ENCODE measurements around the gene CNTNAP5.
"Not testable (repeated sequence)": the region's sequence is repeated elsewhere in the genome, so short reads cannot be mapped to it uniquely, and the experiment has no call there.

CNTNAP5 gene

DNA sequence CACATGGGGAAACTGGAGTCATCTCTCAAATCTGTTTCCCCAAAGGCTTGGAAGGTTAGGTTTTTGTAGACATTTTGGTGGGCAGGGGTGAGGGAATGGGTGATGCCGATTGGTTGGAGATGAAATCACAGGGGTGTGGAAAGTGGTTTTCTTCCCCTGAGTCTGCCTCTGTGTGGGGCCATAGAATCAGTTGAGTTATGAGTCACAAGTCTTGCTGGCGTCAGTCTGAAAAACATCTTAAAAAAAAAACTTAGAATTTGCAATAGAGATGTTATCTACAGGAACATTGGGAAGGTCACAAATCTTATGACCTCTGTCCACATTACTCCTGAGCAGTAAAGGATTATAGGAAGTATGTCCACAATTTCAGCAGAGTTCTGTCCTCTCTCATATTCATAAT is 314.6 kb downstream of the CNTNAP5 start:
- no peak overlapping the region for H2AFZ ChIP-seq (ENCODE audit: low read length, unreplicated experiment)
- no peaks in the 10 kb centered on the region for H3K79me2 ChIP-seq (ENCODE audit: control insufficient read depth, insufficient read depth, low read length, unreplicated experiment)
- H3K27ac ChIP-seq (ENCODE audit: low read depth, low read length): no peak overlapping the region
- no peaks in the 10 kb centered on the region for H3K36me3 ChIP-seq (ENCODE audit: insufficient read depth, low read length)
- no peak overlapping the region for H3K4me3 ChIP-seq (ENCODE audit: low read depth, low read length)
- no peaks in the 10 kb centered on the region for H3K4me1 ChIP-seq (ENCODE audit: control insufficient read depth, insufficient read depth, low read length, unreplicated experiment)
- H3K27me3 ChIP-seq (ENCODE audit: insufficient read depth, low read length): no peaks in the 10 kb centered on the region

DNA sequence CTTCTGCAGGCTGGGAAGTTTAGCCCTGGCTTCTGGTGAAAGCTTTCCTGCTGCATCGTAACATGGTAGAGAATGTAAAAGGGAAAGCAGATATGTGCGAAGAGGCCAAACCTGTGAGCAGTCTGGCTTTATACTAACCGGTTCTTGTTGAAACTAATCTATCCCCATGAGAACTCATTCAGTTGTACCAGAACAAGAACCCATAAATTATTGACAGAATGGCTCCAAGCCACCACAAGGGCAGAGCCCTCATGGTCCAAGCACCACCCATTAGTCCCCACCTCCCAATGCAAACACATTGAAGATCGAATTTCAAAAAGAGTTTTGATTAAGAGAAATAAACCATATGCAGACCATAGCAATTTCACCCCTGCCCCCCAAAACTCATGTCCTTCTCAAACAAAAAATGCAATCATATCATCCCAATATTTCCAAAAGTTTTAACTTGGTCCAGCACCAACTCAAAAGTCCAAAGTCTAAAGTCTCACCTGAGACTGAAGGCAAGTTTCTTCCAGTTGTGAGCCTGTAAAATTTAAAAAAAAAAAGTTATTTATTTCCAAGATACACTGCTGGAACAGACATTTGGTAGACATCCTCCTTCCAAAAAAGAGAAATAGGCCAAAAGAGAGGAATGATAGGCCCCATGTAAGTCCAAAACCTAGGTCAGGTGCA is 318.9 kb downstream of the CNTNAP5 start:
- no peak overlapping the region for H3K27ac ChIP-seq (ENCODE audit: low read depth, low read length)
- H3K79me2 ChIP-seq (ENCODE audit: control insufficient read depth, insufficient read depth, low read length, unreplicated experiment): no peaks in the 10 kb centered on the region
- no peaks in the 10 kb centered on the region for H3K4me1 ChIP-seq (ENCODE audit: control insufficient read depth, insufficient read depth, low read length, unreplicated experiment)
- H3K4me3 ChIP-seq (ENCODE audit: low read depth, low read length): no peak overlapping the region
- H3K27me3 ChIP-seq (ENCODE audit: insufficient read depth, low read length): no peaks in the 10 kb centered on the region
- no peak overlapping the region for H2AFZ ChIP-seq (ENCODE audit: low read length, unreplicated experiment)
- H3K36me3 ChIP-seq (ENCODE audit: insufficient read depth, low read length): no peaks in the 10 kb centered on the region

DNA sequence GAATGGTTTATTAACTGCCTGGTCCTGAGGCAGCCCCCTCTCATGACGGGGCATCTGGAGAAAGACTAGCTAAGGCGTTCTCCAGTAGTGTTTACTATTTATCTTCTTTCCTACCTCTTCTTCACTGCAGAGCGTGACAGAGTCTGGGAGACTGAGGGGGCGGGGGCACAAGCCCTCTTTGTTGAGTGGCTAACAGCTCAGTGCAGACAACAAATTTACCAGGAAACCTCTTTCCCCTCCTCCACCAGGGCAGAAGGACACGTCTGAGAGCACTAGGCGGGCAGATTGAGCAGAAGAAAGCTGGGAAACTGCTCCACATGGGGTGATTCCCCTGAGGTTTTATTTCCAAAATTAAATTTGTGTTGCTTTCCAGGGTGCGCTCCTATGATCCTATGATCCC is 322.1 kb downstream of the CNTNAP5 start:
- Histone ChIP-seq H3K27ac (ENCODE audit: low read depth, low read length) (no peak overlapping the region), H3K4me1 (ENCODE audit: control insufficient read depth, insufficient read depth, low read length, unreplicated experiment) (no peaks in the 10 kb centered on the region), H3K79me2 (ENCODE audit: control insufficient read depth, insufficient read depth, low read length, unreplicated experiment) (no peaks in the 10 kb centered on the region), H2AFZ (ENCODE audit: low read length, unreplicated experiment) (no peak overlapping the region), H3K4me3 (ENCODE audit: low read depth, low read length) (no peak overlapping the region), H3K36me3 (ENCODE audit: insufficient read depth, low read length) (no peaks in the 10 kb centered on the region), H3K27me3 (ENCODE audit: insufficient read depth, low read length) (no peaks in the 10 kb centered on the region)

DNA sequence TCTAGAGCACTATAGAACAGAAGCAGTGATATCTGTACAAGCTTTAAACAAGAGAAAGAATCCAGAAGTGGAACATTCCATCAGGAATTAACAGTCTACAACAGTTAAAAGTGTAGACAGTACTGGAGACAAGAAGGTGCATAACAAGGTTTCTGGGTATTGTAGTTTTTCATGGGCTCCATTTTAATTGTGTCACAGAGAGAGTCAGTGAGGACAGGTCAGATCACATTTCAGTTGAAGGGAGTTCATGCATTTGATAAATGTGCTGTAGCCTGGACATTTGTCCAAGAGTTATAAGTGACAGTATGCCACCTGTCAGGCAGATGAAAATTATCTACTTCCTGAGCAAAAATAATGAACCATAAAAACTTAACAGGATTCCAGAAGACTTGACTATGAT is 328.6 kb downstream of the CNTNAP5 start:
- Histone ChIP-seq H3K27ac (ENCODE audit: low read depth, low read length) (no peak overlapping the region), H2AFZ (ENCODE audit: low read length, unreplicated experiment) (no peak overlapping the region)

DNA sequence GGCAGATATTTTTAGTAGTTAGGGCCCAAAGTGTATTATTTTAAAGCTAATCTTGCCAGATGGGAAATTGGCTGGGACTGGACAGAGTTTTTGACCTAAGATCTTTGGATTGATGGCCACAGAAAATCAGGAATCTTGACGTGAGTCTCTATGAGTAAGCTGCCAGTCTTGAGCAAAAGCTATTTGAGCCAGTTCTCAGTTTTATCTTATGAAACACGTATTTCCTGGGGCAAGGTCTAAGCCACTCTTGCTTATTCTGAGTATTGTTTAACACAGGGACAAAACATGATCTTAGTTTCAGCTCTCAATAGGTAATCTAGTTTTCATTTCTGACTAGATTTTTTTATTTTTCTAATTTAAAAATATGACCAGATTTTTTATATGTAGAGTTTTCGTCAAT is 329.4 kb downstream of the CNTNAP5 start:
- Histone ChIP-seq H3K4me3 (ENCODE audit: low read depth, low read length) (no peak overlapping the region), H2AFZ (ENCODE audit: low read length, unreplicated experiment) (no peak overlapping the region)

More for the DNA sequence above, 328.6 kb downstream of the CNTNAP5 start:
- H3K79me2 ChIP-seq (ENCODE audit: control insufficient read depth, insufficient read depth, low read length, unreplicated experiment): no peaks in the 10 kb centered on the region
- H3K4me3 ChIP-seq (ENCODE audit: low read depth, low read length): no peak overlapping the region
- H3K36me3 ChIP-seq (ENCODE audit: insufficient read depth, low read length): no peaks in the 10 kb centered on the region
- H3K27me3 ChIP-seq (ENCODE audit: insufficient read depth, low read length): no peaks in the 10 kb centered on the region
- no peaks in the 10 kb centered on the region for H3K4me1 ChIP-seq (ENCODE audit: control insufficient read depth, insufficient read depth, low read length, unreplicated experiment)

DNA sequence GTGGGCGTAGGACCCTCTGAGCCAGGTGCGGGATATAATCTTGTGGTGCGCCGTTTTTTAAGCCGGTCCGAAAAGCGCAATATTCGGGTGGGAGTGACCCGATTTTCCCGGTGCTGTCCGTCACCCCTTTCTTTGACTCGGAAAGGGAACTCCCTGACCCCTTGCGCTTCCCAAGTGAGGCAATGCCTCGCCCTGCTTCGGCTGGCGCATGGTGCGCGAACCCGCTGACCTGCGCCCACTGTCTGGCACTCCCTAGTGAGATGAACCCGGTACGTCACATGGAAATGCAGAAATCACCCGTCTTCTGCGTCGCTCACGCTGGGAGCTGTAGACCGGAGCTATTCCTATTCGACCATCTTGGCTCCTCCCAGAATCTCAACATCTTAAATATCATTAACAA is 336.9 kb downstream of the CNTNAP5 start:
- H3K36me3 ChIP-seq (ENCODE audit: insufficient read depth, low read length); H3K4me3 ChIP-seq (ENCODE audit: low read depth, low read length); H2AFZ ChIP-seq (ENCODE audit: low read length, unreplicated experiment); H3K79me2 ChIP-seq (ENCODE audit: control insufficient read depth, insufficient read depth, low read length, unreplicated experiment); H3K27ac ChIP-seq (ENCODE audit: low read depth, low read length); H3K27me3 ChIP-seq (ENCODE audit: insufficient read depth, low read length); H3K4me1 ChIP-seq (ENCODE audit: control insufficient read depth, insufficient read depth, low read length, unreplicated experiment): not testable (repeated sequence)

More for the DNA sequence above, 329.4 kb downstream of the CNTNAP5 start:
- no peak overlapping the region for H3K27ac ChIP-seq (ENCODE audit: low read depth, low read length)
- H3K79me2 ChIP-seq (ENCODE audit: control insufficient read depth, insufficient read depth, low read length, unreplicated experiment): no peaks in the 10 kb centered on the region
- H3K27me3 ChIP-seq (ENCODE audit: insufficient read depth, low read length): no peaks in the 10 kb centered on the region
- H3K4me1 ChIP-seq (ENCODE audit: control insufficient read depth, insufficient read depth, low read length, unreplicated experiment): no peaks in the 10 kb centered on the region
- H3K36me3 ChIP-seq (ENCODE audit: insufficient read depth, low read length): no peaks in the 10 kb centered on the region

DNA sequence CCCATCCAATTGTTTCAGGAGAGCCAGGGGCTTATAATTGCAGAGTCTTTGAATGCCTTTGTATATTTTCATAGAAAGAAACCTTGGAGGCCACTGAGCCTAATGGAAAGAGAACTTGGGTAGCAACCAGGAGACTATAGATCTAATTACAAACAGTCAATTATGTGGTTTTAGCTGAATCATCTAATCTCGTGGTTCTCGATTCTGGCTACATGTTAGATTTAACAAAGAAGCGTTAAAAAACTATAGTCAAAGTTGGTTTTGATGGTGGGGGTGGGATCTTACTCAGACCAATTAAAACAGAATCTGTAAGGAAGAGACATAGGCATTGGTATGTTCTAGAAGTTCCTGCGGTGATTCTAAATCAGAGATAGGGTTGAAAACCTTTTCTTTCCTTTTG is 344.1 kb downstream of the CNTNAP5 start:
- no peaks in the 10 kb centered on the region for H3K36me3 ChIP-seq (ENCODE audit: insufficient read depth, low read length)
- no peaks in the 10 kb centered on the region for H3K79me2 ChIP-seq (ENCODE audit: control insufficient read depth, insufficient read depth, low read length, unreplicated experiment)
- no peak overlapping the region for H3K27ac ChIP-seq (ENCODE audit: low read depth, low read length)
- no peak overlapping the region for H3K4me3 ChIP-seq (ENCODE audit: low read depth, low read length)
- H2AFZ ChIP-seq (ENCODE audit: low read length, unreplicated experiment): no peak overlapping the region
- H3K27me3 ChIP-seq (ENCODE audit: insufficient read depth, low read length): no peaks in the 10 kb centered on the region
- no peaks in the 10 kb centered on the region for H3K4me1 ChIP-seq (ENCODE audit: control insufficient read depth, insufficient read depth, low read length, unreplicated experiment)

DNA sequence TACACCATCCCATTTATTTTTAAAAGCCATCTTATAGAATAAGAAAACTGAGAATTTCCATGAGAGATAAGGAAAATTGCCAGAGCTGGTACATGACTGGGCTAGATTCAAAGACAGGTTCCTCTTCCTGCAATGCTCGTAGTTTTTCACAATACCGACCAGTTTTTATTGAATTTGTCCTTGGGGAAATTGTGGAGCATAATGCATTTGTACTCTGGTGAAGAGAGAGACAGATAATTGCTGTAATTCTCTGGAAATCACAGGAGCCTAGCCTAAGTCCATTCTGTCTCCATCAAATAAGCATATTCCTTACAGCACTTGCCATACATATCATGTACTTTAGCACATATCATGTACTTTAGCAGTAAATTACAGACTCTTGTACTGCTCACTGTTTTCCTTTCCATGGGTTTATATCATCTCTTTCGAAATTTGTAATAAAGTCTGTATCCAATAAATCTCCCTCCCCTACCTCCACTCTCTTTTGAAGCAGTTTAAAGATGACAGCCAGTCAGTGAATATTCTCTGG is 355.2 kb downstream of the CNTNAP5 start:
- no peak overlapping the region for H2AFZ ChIP-seq (ENCODE audit: low read length, unreplicated experiment)
- no peak overlapping the region for H3K27ac ChIP-seq (ENCODE audit: low read depth, low read length)
- no peaks in the 10 kb centered on the region for H3K4me1 ChIP-seq (ENCODE audit: control insufficient read depth, insufficient read depth, low read length, unreplicated experiment)

DNA sequence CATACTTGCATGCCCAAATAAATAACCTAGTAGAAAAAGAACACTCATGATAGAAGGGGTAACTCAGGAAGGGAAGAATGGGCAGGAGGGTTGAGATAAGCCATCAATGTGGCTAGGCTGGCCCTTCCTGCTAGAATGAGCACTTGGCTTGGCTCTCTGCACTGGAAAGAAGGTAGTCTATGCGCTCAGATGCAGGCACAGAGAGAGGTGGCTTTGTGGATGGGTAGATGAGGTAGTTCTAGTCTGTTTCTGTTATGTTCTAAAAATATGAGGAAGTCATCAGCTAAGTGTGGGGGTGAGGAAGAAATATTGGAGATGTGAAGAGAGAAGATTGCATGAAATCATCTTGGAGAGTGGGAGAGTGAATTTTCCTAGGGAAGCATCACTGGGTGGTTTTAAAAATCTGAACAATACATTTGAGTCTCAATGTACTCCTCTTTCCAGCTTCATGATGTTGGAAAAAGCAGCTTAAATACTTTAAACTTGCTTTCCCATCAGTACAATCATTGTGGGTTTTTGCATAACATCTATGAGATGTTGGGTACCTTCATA is 357.1 kb downstream of the CNTNAP5 start:
- Histone ChIP-seq H3K79me2 (ENCODE audit: control insufficient read depth, insufficient read depth, low read length, unreplicated experiment) (no peaks in the 10 kb centered on the region), H3K4me3 (ENCODE audit: low read depth, low read length) (no peak overlapping the region), H3K27ac (ENCODE audit: low read depth, low read length) (no peak overlapping the region), H3K36me3 (ENCODE audit: insufficient read depth, low read length) (no peaks in the 10 kb centered on the region), H3K4me1 (ENCODE audit: control insufficient read depth, insufficient read depth, low read length, unreplicated experiment) (no peaks in the 10 kb centered on the region), H3K27me3 (ENCODE audit: insufficient read depth, low read length) (no peaks in the 10 kb centered on the region), H2AFZ (ENCODE audit: low read length, unreplicated experiment) (no peak overlapping the region)

More for the DNA sequence above, 355.2 kb downstream of the CNTNAP5 start:
- H3K36me3 ChIP-seq (ENCODE audit: insufficient read depth, low read length): no peaks in the 10 kb centered on the region
- no peaks in the 10 kb centered on the region for H3K79me2 ChIP-seq (ENCODE audit: control insufficient read depth, insufficient read depth, low read length, unreplicated experiment)
- no peaks in the 10 kb centered on the region for H3K27me3 ChIP-seq (ENCODE audit: insufficient read depth, low read length)
- H3K4me3 ChIP-seq (ENCODE audit: low read depth, low read length): no peak overlapping the region

DNA sequence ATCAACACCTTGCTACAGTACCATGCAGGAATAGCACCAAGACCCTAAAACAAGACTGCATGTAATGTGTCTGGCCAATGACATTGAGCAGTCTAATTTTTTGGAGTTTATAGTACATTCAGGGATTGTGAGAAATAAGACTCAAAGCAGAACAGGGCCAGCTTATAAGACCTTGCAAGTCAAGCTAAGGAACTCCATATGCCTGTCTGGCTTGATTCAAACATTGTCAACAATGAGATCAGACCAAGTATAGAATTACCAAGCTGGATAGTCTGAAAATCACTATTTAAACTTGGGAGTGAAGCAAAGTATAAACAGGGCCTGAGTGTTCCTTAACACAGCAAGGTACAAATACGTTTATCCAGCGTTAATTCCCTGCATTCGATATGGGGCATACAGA is 370.9 kb downstream of the CNTNAP5 start:
- no peak overlapping the region for H3K4me3 ChIP-seq (ENCODE audit: low read depth, low read length)
- H3K27ac ChIP-seq (ENCODE audit: low read depth, low read length): no peak overlapping the region
- no peaks in the 10 kb centered on the region for H3K79me2 ChIP-seq (ENCODE audit: control insufficient read depth, insufficient read depth, low read length, unreplicated experiment)
- no peak overlapping the region for H2AFZ ChIP-seq (ENCODE audit: low read length, unreplicated experiment)
- H3K4me1 ChIP-seq (ENCODE audit: control insufficient read depth, insufficient read depth, low read length, unreplicated experiment): no peaks in the 10 kb centered on the region
- H3K36me3 ChIP-seq (ENCODE audit: insufficient read depth, low read length): no peaks in the 10 kb centered on the region
- no peaks in the 10 kb centered on the region for H3K27me3 ChIP-seq (ENCODE audit: insufficient read depth, low read length)

DNA sequence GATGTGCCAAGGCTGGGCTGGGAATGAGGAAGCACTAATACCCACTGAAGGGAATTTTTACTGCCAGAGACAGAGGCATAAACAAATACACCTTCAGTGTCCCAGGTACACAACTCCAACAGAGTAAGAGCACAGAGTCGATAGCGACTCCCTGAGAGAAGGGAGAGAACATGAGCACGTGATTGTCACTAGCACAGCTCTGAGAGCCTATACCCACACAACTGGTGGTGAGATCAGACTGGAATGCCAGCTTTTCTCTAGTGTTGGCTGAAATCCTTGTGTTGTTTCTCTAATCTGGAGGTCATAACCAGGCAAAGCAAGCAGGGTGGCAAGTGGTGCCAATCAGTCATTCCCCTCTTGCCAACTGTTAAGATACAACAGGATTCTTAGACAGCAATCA is 377.2 kb downstream of the CNTNAP5 start:
- no peak overlapping the region for H2AFZ ChIP-seq (ENCODE audit: low read length, unreplicated experiment)

More for the DNA sequence above, 377.2 kb downstream of the CNTNAP5 start:
- Histone ChIP-seq H3K79me2 (ENCODE audit: control insufficient read depth, insufficient read depth, low read length, unreplicated experiment) (no peaks in the 10 kb centered on the region), H3K27me3 (ENCODE audit: insufficient read depth, low read length) (no peaks in the 10 kb centered on the region), H3K4me1 (ENCODE audit: control insufficient read depth, insufficient read depth, low read length, unreplicated experiment) (no peaks in the 10 kb centered on the region), H3K27ac (ENCODE audit: low read depth, low read length) (no peak overlapping the region), H3K4me3 (ENCODE audit: low read depth, low read length) (no peak overlapping the region), H3K36me3 (ENCODE audit: insufficient read depth, low read length) (no peaks in the 10 kb centered on the region)
